ENCODE measurements around the gene RAPH1. TPM values are rescaled to one million over a fixed set of nuclear protein-coding genes. Genes with fewer than 3 reads are reported as not detected.
A peak's percentile ranks its signal among the peaks of the same experiment; 100 is the strongest.

Gene RAPH1
- total RNA-seq, 1 experiment from 2014 or later, result 7.0 TPM

DNA sequence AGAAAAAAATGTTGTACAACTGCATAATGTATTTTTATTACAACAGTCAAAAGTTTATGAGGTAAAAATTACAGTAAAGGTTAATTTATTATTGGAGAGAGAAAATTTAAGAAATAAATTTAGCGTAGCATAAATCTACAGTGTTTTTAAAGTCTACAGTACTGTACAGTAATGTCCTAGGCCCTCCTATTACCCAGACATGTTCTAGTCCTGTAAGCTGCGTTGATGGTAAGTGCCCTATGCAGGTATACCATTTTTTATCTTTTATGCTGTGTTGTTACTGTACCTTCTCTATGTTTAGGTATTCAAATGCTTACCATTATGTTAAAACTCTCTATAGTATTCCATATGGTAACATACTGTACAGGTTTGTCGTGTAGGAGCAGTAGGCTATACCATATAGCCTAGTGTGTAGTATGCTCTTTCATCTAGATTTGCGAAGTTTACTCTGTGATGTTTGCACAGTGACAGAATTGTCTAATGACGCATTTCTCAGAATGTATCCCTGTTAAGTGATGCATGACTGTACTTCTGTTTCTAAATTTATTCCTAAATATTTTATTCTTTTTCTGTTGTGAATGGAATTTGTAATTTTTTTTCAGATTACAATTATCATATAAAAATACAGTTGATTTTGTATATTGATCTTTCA is 182.4 kb downstream of the RAPH1 start:
- H3K36me3 ChIP-seq (ENCODE audit: low read depth, low read length), result peaks cover 6% of the 10 kb centered on the region
- POLR2A ChIA-PET (ENCODE audit: unreplicated experiment), result no interaction called here

DNA sequence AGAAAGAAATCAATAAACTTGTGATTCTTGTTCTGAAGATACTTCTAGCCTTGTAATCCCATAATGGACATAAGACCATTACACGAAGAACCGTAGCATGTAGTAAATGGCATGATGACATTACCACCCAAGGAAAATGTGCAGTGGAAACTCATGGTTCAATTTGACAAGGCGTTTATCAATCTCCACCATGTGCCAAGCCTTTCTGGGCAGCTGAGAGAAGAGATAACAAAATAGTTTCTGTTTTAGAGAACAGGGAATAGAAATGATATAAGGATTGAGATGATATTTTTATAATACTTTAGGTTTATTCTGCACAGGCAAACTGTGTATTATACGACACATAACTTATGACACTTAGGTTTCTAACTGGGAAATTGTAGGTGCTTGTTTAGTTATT is 187.7 kb downstream of the RAPH1 start:
- POLR2A ChIA-PET (ENCODE audit: unreplicated experiment), result no interaction called here

More for the DNA sequence above, 182.4 kb downstream of the RAPH1 start:
- CTCF ChIA-PET, result no interaction called here
- intact Hi-C loops (cut with micrococcal nuclease), result loop anchor here (5.0 kb wide), 1 partner anchor 50 kb away; no protein-coding TSS in a partner anchor
- TF ChIP-seq EZH2 (IDR thresholded peaks at IDR 0.05; ENCODE audit: low read length, unreplicated experiment) (no peak), EZH2phosphoT487 (IDR thresholded peaks at IDR 0.05; ENCODE audit: borderline replicate concordance, low read length) (no peak)
- TF ChIP-seq, protein P1, sequence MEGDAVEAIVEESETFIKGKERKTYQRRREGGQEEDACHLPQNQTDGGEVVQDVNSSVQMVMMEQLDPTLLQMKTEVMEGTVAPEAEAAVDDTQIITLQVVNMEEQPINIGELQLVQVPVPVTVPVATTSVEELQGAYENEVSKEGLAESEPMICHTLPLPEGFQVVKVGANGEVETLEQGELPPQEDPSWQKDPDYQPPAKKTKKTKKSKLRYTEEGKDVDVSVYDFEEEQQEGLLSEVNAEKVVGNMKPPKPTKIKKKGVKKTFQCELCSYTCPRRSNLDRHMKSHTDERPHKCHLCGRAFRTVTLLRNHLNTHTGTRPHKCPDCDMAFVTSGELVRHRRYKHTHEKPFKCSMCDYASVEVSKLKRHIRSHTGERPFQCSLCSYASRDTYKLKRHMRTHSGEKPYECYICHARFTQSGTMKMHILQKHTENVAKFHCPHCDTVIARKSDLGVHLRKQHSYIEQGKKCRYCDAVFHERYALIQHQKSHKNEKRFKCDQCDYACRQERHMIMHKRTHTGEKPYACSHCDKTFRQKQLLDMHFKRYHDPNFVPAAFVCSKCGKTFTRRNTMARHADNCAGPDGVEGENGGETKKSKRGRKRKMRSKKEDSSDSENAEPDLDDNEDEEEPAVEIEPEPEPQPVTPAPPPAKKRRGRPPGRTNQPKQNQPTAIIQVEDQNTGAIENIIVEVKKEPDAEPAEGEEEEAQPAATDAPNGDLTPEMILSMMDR (conservative IDR thresholded peaks at IDR 0.05; ENCODE audit: low read depth, low read length), result no peak
- H3K27me3 ChIP-seq (ENCODE audit: low read length), result no peaks in the 10 kb centered on the region
- H3K27ac ChIP-seq (ENCODE audit: low read length), result peak overlapping the region; percentile 93
- no peaks in the 10 kb centered on the region for H3K9me2 ChIP-seq (replicated peaks; ENCODE audit: low read length)
- H3F3A ChIP-seq (ENCODE audit: low read length, unreplicated experiment), result peaks cover 6% of the 10 kb centered on the region
- H3K79me2 ChIP-seq (ENCODE audit: low read length), result peaks cover 80% of the 10 kb centered on the region
- no peaks in the 10 kb centered on the region for H3K9me3 ChIP-seq (ENCODE audit: low read length)
- no peak overlapping the region for H2AFZ ChIP-seq (ENCODE audit: low read length)
- H3K9ac ChIP-seq (ENCODE audit: low read length), result peak overlapping the region; percentile 64
- peak overlapping the region; percentile 69 for H3K4me2 ChIP-seq (ENCODE audit: low read length)
- H4K20me1 ChIP-seq (ENCODE audit: low read length), result no peaks in the 10 kb centered on the region
- DNase-seq (peak; percentile 91), ATAC-seq (peak; percentile 100)
- H3K4me1 ChIP-seq (ENCODE audit: insufficient read depth, low read length), result peaks cover 28% of the 10 kb centered on the region
- TSS peak; percentile 82 for BruUV-seq (replicated peaks)
- 0 out of 2 replicates have a peak overlapping the region, but pooled peaks have one; percentile 19 for H3K4me3 ChIP-seq (ENCODE audit: low read length)

More for the DNA sequence above, 187.7 kb downstream of the RAPH1 start:
- Histone ChIP-seq H3K9me2 (replicated peaks; ENCODE audit: low read length) (no peaks in the 10 kb centered on the region), H3K4me2 (ENCODE audit: low read length) (no peak overlapping the region), H3K4me3 (ENCODE audit: low read length) (no peak overlapping the region), H3K79me2 (ENCODE audit: low read length) (peaks cover 91% of the 10 kb centered on the region), H2AFZ (ENCODE audit: low read length) (no peak overlapping the region), H3K4me1 (ENCODE audit: insufficient read depth, low read length) (peaks cover 9% of the 10 kb centered on the region), H3K9ac (ENCODE audit: low read length) (no peak overlapping the region), H3K27me3 (ENCODE audit: low read length) (no peaks in the 10 kb centered on the region), H3F3A (ENCODE audit: low read length, unreplicated experiment) (peaks cover 5% of the 10 kb centered on the region), H3K36me3 (ENCODE audit: low read depth, low read length) (peaks cover 13% of the 10 kb centered on the region; the same call in 1 of the 2 replicates), H3K9me3 (ENCODE audit: low read length) (no peaks in the 10 kb centered on the region), H3K27ac (ENCODE audit: low read length) (no peak overlapping the region), H4K20me1 (ENCODE audit: low read length) (no peaks in the 10 kb centered on the region)
- BruUV-seq (replicated peaks), result no TSS peak
- no peak for ATAC-seq
- CTCF ChIA-PET, result no interaction called here
- TF ChIP-seq EZH2phosphoT487 (IDR thresholded peaks at IDR 0.05; ENCODE audit: borderline replicate concordance, low read length) (no peak), EZH2 (IDR thresholded peaks at IDR 0.05; ENCODE audit: low read length, unreplicated experiment) (no peak)
- TF ChIP-seq, protein P1 (conservative IDR thresholded peaks at IDR 0.05; ENCODE audit: low read depth, low read length), result no peak
- intact Hi-C loops (cut with micrococcal nuclease), result no loop called here
- no peak for DNase-seq
